Hepatocyte (in vitro differentiated cells): Measurements from ENCODE around the gene B3GAT1. TPM values are rescaled to one million over a fixed set of nuclear protein-coding genes. Genes with fewer than 3 reads are reported as not detected.

ENCODE experiments used
- DNase-seq: peaks from one replicate; pipeline ENCODE4 v3.0.0-alpha.2; 2016; ENCODE audit warnings: low spot score
- H2AFZ ChIP-seq: fragments of 200-600 bp; sonication (generic); 2 replicates; pipeline ENCODE4 v1.6.0; 2016; ENCODE audit warnings: antibody characterized with exemption, mild to moderate bottlenecking
- H3K27ac ChIP-seq: fragments of 200-600 bp; sonication (generic); 2 replicates; pipeline ENCODE4 v1.5.1; 2016; ENCODE audit warnings: mild to moderate bottlenecking
- H3K27me3 ChIP-seq: fragments of 200-600 bp; sonication (generic); 2 replicates; pipeline ENCODE4 v1.6.1; 2016
- H3K36me3 ChIP-seq: fragments of 200-600 bp; sonication (generic); replicated peaks from 2 replicates; pipeline ENCODE4 v1.5.1; 2016; ENCODE audit warnings: low read depth; ENCODE audit not compliant: insufficient read depth
- H3K4me1 ChIP-seq: fragments of 200-600 bp; sonication (generic); 2 replicates; pipeline ENCODE4 v1.5.1; 2016; ENCODE audit warnings: mild to moderate bottlenecking, moderate library complexity; ENCODE audit not compliant: insufficient read depth
- H3K4me2 ChIP-seq: fragments of 200-600 bp; sonication (generic); 2 replicates; pipeline ENCODE4 v1.6.0; 2016
- H3K4me3 ChIP-seq: fragments of 200-600 bp; sonication (generic); 2 replicates; pipeline ENCODE4 v1.5.1; 2016; ENCODE audit warnings: mild to moderate bottlenecking
- H3K79me2 ChIP-seq: fragments of 200-600 bp; sonication (generic); 2 replicates; pipeline ENCODE4 v1.6.0; 2017; ENCODE audit warnings: mild to moderate bottlenecking
- H3K9me2 ChIP-seq: fragments of 200-600 bp; sonication (generic); replicated peaks from 2 replicates; pipeline ENCODE4 v1.6.0; 2017; ENCODE audit warnings: mild to moderate bottlenecking; ENCODE audit not compliant: insufficient read depth
- H3K9me3 ChIP-seq: fragments of 200-600 bp; sonication (generic); 2 replicates; pipeline ENCODE4 v1.5.1; 2016; ENCODE audit warnings: low read depth, mild to moderate bottlenecking
- H4K20me1 ChIP-seq: fragments of 200-600 bp; sonication (generic); 2 replicates; pipeline ENCODE4 v1.6.0; 2016; ENCODE audit warnings: mild to moderate bottlenecking; ENCODE audit not compliant: insufficient read depth, poor library complexity, severe bottlenecking
- CTCF ChIP-seq: fragments of 200-600 bp; sonication (generic); IDR thresholded peaks from 2 replicates; pipeline ENCODE4 v1.5.1; 2016; ENCODE audit warnings: antibody characterized with exemption, mild to moderate bottlenecking; ENCODE audit not compliant: poor library complexity
- EZH2 ChIP-seq: fragments of 200-600 bp; sonication (generic); IDR thresholded peaks from 2 replicates; pipeline ENCODE4 v1.6.1; 2016; ENCODE audit warnings: antibody characterized with exemption, mild to moderate bottlenecking, borderline replicate concordance
- EZH2phosphoT487 ChIP-seq: fragments of 200-600 bp; sonication (generic); IDR thresholded peaks from one replicate; pipeline ENCODE4 v1.6.1; 2018; ENCODE audit warnings: antibody characterized with exemption, mild to moderate bottlenecking, low read depth, moderate library complexity; ENCODE audit not compliant: unreplicated experiment, severe bottlenecking
- WGBS: methylation state at CpG from one replicate; pipeline ENCODE4 v1.1.6; 2016; ENCODE audit warnings: low lambda C conversion rate; ENCODE audit errors: missing lambda C conversion rate; 5-methylcytosine and 5-hydroxymethylcytosine counted together
- polyA plus RNA-seq: library from polyadenylated mRNA; unstranded; fragments of >200 nt; fragmentation: Nextera tagmentation; extraction: Ambion mirVana; gene quantifications from 2 replicates; pipeline ENCODE4 v1.2.1, GENCODE V29; 2016
- total RNA-seq: library from RNA; depleted of rRNA; stranded (reverse); fragments of >200 nt; gene quantifications from 2 replicates; pipeline ENCODE4 v1.2.3, GENCODE V29; 2014

The B3GAT1 gene
- total and polyA plus RNA-seq, 2 experiments from 2014 or later, result 0.17 to 0.40 TPM

DNA sequence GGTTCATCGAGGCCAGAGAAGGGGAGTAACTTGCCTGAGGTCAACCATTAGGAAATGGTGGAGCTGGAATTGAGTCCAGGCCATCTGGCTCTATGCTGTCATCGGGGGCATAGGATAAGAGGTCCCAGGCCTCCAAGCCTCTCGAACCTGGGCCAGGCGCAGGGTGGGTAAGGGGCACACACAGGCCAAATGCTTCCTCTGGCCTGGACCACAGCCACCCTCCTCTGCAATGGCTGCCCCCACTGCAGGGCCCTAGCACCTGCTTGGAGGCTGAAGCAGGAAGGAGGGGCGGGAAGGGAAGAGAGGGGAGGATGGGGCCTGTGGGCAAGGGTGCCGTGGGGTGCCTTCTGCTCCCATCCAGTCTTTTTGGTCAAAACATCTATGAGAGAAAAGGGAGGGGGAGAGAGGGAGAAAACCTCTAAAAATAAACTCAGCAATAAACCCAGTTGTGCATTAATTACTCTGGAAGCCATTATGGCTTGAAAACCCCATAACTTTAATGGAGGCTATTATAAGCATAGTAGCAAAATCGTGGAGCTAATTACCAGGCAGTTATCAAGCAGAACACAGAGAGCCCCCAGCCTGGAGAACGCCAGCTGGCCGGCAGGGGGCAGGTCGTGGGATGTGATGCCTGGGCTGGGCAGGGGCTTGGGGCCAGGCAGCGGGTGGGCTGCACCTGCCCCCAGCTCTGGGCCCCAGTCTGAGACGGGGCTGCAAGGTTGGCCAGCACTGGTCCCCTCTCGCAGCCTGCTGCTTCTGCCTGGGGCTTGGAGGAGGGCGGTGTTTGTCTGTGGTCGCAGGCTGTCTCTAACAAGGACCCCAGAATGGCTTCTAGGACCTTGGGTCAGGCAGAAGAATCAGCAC lies 21.1 kb downstream of the B3GAT1 start:
- Histone ChIP-seq H3K4me1 (no peaks in the 10 kb centered on the region), H3K27me3 (no peaks in the 10 kb centered on the region), H2AFZ (no peak overlapping the region), H3K9me3 (no peaks in the 10 kb centered on the region), H3K9me2 (no peaks in the 10 kb centered on the region), H3K36me3 (no peaks in the 10 kb centered on the region), H4K20me1 (no peaks in the 10 kb centered on the region), H3K4me3 (no peak overlapping the region), H3K79me2 (no peaks in the 10 kb centered on the region), H3K4me2 (no peak overlapping the region), H3K27ac (no peak overlapping the region)
- WGBS, result 83% methylated on average over 15 of the region's 15 CpGs
- TF ChIP-seq EZH2phosphoT487, result no peak
- no peak for TF ChIP-seq CTCF
- no peak for DNase-seq

GRCh38 chr11:134389464-134390180 lies 22.4 kb downstream of the B3GAT1 start:
- Histone ChIP-seq H3K27me3 (no peaks in the 10 kb centered on the region), H3K4me3 (no peak overlapping the region), H3K79me2 (no peaks in the 10 kb centered on the region), H4K20me1 (no peaks in the 10 kb centered on the region), H3K9me3 (no peaks in the 10 kb centered on the region), H3K4me1 (no peaks in the 10 kb centered on the region), H2AFZ (no peak overlapping the region), H3K4me2 (no peak overlapping the region), H3K9me2 (no peaks in the 10 kb centered on the region), H3K27ac (no peak overlapping the region), H3K36me3 (no peaks in the 10 kb centered on the region)
- 93% methylated on average over 25 of the region's 25 CpGs for WGBS
- no peak for DNase-seq
- TF ChIP-seq CTCF, result no peak
- no peak for TF ChIP-seq EZH2
- TF ChIP-seq EZH2phosphoT487, result no peak

- Histone ChIP-seq H3K4me2 (no peak overlapping the region), H4K20me1 (no peaks in the 10 kb centered on the region), H3K9me2 (no peaks in the 10 kb centered on the region), H3K27ac (no peak overlapping the region), H3K9me3 (no peaks in the 10 kb centered on the region), H3K79me2 (no peaks in the 10 kb centered on the region), H3K27me3 (no peaks in the 10 kb centered on the region), H3K36me3 (no peaks in the 10 kb centered on the region), H3K4me1 (no peaks in the 10 kb centered on the region), H3K4me3 (no peak overlapping the region), H2AFZ (no peak overlapping the region)
- TF ChIP-seq EZH2, result no peak
- DNase-seq, result no peak
- WGBS, result 84% methylated on average over 4 of the region's 4 CpGs
These were observed 23.5 kb downstream of the B3GAT1 start for GRCh38 chr11:134388590-134388989.

DNA sequence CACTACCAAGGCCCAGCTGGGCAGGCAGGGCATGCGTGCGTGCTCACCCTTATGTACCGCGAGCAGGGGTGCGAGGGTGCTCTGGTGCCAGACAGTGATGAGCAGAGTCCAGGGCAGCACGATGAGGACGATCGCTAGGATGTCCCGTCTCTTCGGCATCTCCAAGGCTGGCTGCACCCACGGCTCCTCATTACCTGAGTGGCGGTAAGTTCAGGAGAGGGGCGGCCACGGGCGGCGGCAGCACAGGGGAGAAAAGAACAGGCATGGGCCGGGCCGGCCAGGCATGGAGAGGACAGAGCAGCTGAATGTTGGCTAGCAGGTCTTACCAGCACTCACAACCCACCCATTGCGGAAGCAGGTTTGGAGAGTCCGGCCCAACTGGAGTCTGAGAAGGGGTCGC lies 24.5 kb downstream of the B3GAT1 start:
- WGBS, result 92% methylated on average over 20 of the region's 21 CpGs
- Histone ChIP-seq H3K4me2 (no peak overlapping the region), H3K4me3 (no peak overlapping the region), H3K9me3 (no peaks in the 10 kb centered on the region), H2AFZ (no peak overlapping the region), H3K36me3 (no peaks in the 10 kb centered on the region), H3K27me3 (no peaks in the 10 kb centered on the region), H3K27ac (no peak overlapping the region), H3K4me1 (no peaks in the 10 kb centered on the region), H3K9me2 (no peaks in the 10 kb centered on the region), H4K20me1 (no peaks in the 10 kb centered on the region), H3K79me2 (no peaks in the 10 kb centered on the region)
- no peak for DNase-seq
- TF ChIP-seq EZH2phosphoT487 (no peak), CTCF (no peak), EZH2 (no peak)
